Measurements from ENCODE around the gene GMPR2.

DNA sequence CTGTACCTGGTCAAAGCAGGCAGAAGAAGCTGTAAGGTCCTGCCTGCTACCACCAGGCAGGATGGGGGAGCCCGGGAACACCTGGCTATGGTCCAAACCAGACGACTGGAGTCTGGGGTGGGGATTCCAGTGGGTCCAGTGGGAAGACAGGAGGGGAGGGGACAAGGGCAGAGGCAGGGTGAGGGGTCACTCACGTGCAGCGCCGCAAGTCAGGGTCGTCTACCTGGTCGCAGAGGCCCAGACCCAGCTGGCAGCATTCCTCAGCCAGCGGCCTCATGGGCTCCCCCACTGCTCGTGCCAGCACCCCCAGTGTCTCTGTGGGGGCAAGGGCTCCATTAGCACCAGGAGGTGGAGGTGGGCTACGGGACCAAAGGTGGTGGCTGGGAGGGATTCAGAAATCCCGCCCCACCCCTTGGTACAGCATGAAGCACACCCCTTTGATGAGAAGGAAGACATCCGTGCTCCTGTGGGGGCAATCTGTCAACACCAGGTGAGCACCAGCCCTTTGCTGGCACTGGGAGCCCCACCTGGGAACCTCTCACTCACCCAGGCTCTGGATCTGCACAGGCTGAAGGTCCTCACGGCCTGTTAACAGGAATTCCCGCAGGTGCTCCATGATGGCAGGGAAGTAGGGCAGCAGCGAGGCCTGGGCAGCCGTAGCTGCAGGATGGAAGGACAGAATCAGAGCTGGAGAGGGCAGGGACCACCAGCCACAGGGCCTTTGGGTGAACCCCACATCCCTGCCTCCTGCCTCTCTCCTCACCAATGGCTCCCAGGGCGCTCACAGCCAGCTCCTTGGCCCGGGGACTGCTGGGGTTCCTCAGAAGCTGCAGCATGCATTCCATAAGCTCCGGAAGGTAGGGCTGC, 48.4 kb upstream of the GMPR2 start:
- TF ChIP-seq, protein P1, sequence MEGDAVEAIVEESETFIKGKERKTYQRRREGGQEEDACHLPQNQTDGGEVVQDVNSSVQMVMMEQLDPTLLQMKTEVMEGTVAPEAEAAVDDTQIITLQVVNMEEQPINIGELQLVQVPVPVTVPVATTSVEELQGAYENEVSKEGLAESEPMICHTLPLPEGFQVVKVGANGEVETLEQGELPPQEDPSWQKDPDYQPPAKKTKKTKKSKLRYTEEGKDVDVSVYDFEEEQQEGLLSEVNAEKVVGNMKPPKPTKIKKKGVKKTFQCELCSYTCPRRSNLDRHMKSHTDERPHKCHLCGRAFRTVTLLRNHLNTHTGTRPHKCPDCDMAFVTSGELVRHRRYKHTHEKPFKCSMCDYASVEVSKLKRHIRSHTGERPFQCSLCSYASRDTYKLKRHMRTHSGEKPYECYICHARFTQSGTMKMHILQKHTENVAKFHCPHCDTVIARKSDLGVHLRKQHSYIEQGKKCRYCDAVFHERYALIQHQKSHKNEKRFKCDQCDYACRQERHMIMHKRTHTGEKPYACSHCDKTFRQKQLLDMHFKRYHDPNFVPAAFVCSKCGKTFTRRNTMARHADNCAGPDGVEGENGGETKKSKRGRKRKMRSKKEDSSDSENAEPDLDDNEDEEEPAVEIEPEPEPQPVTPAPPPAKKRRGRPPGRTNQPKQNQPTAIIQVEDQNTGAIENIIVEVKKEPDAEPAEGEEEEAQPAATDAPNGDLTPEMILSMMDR (IDR thresholded peaks at IDR 0.05), result no peak
- no peak for TF ChIP-seq POLR2A (IDR thresholded peaks at IDR 0.05)

Measured in thyroid gland (tissue), 4 donors.